Measurements from ENCODE around the gene THSD7A. TPM values are rescaled to one million over a fixed set of nuclear protein-coding genes. Genes with fewer than 3 reads are reported as not detected.
A peak's percentile ranks its signal among the peaks of the same experiment; 100 is the strongest.

Gene THSD7A
- total RNA-seq, 1 donor from 2014 or later, result 0.35 TPM

- H3K4me1 Mint-ChIP-seq (ENCODE audit: low read depth), result no peaks in the 10 kb centered on the region
- DNase-seq (ENCODE audit: low spot score), result no peak
- H3K9me3 Mint-ChIP-seq (ENCODE audit: low read depth), result no peaks in the 10 kb centered on the region
- H3K36me3 Mint-ChIP-seq (ENCODE audit: low read depth), result no peaks in the 10 kb centered on the region
- H3K27me3 Mint-ChIP-seq (ENCODE audit: low read depth), result peaks cover 27% of the 10 kb centered on the region
- no peak for TF ChIP-seq CTCF (IDR thresholded peaks at IDR 0.05)
- H3K4me3 Mint-ChIP-seq (ENCODE audit: unreplicated experiment), result no peak overlapping the region
- no peak overlapping the region for H3K27ac Mint-ChIP-seq (ENCODE audit: unreplicated experiment)
Measured at GRCh38 chr7:11430841-11431240, 401.2 kb downstream of the THSD7A start.

DNA sequence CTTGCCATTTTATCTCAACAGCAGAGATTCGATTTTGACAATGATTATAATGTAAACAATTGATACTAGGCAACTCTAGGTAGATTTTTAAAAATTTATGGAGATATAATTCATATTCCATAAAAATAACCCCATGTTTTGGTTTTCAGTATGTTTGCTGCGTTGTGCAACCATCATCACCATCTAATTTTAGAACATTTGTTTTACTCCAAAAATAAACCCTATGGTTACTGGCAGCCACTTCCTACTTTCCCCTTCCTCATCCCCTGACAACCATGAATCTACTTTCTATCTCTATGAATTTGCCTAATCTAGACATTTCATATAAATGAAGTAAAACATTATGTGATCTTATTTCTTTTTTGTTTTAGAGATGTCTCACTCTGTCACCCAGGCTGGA, 401.9 kb downstream of the THSD7A start:
- no peak for TF ChIP-seq CTCF (IDR thresholded peaks at IDR 0.05)
- Mint-ChIP-seq H3K9me3 (ENCODE audit: low read depth) (no peaks in the 10 kb centered on the region), H3K36me3 (ENCODE audit: low read depth) (no peaks in the 10 kb centered on the region)

DNA sequence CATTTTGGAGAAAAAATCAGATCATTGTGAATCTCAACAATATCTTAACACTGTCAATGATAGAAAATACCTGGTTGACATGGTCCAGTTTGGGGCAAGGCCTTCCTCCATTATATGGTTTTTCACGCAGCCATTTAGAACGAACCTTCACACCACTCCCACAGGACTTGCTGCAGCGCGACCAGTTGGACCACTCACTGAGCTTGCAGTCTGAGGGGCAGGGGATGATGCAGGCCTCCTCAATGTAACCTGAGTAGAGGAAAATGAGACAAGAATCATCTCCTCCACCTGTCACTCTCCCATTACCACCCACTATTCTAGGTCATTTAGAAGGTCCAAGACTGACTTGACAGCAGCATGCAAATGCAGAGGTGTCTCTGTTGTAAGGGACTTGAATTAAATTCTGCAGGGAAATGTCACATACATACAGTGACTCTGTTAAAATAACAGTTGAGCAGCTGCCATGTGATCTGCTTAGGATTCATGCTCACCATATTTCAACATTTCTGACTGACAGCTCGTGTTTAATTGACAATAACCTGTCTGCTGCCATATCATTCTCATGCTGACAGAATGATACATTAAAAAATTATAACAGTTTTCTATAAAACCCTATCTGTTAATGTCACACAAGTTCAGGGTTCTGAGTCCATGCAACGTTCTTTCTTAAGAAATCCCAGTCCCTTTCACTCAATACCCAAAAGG, 403.0 kb downstream of the THSD7A start:
- no peak for TF ChIP-seq CTCF (IDR thresholded peaks at IDR 0.05)
- H3K4me3 Mint-ChIP-seq (ENCODE audit: unreplicated experiment), result no peak overlapping the region
- H3K4me1 Mint-ChIP-seq (ENCODE audit: low read depth), result no peaks in the 10 kb centered on the region
- DNase-seq (ENCODE audit: low spot score), result no peak
- H3K9me3 Mint-ChIP-seq (ENCODE audit: low read depth), result no peaks in the 10 kb centered on the region
- H3K27ac Mint-ChIP-seq (ENCODE audit: unreplicated experiment), result no peak overlapping the region
- no peaks in the 10 kb centered on the region for H3K36me3 Mint-ChIP-seq (ENCODE audit: low read depth)
- peaks cover 32% of the 10 kb centered on the region for H3K27me3 Mint-ChIP-seq (ENCODE audit: low read depth)

More for the DNA sequence above, 401.9 kb downstream of the THSD7A start:
- no peaks in the 10 kb centered on the region for H3K4me1 Mint-ChIP-seq (ENCODE audit: low read depth)
- DNase-seq (ENCODE audit: low spot score), result no peak
- H3K27ac Mint-ChIP-seq (ENCODE audit: unreplicated experiment), result no peak overlapping the region
- peaks cover 27% of the 10 kb centered on the region for H3K27me3 Mint-ChIP-seq (ENCODE audit: low read depth)
- no peak overlapping the region for H3K4me3 Mint-ChIP-seq (ENCODE audit: unreplicated experiment)

GRCh38 chr7:11427686-11428273, 404.2 kb downstream of the THSD7A start:
- Mint-ChIP-seq H3K36me3 (ENCODE audit: low read depth) (no peaks in the 10 kb centered on the region), H3K4me1 (ENCODE audit: low read depth) (no peaks in the 10 kb centered on the region), H3K9me3 (ENCODE audit: low read depth) (no peaks in the 10 kb centered on the region), H3K27ac (ENCODE audit: unreplicated experiment) (no peak overlapping the region), H3K27me3 (ENCODE audit: low read depth) (peaks cover 28% of the 10 kb centered on the region), H3K4me3 (ENCODE audit: unreplicated experiment) (no peak overlapping the region)
- TF ChIP-seq CTCF (IDR thresholded peaks at IDR 0.05), result peak; percentile 93
- DNase-seq (ENCODE audit: low spot score), result no peak

GRCh38 chr7:11424006-11424405, 408.0 kb downstream of the THSD7A start:
- Mint-ChIP-seq H3K27ac (ENCODE audit: unreplicated experiment) (no peak overlapping the region), H3K9me3 (ENCODE audit: low read depth) (peaks cover 7% of the 10 kb centered on the region), H3K27me3 (ENCODE audit: low read depth) (peaks cover 17% of the 10 kb centered on the region), H3K36me3 (ENCODE audit: low read depth) (no peaks in the 10 kb centered on the region), H3K4me1 (ENCODE audit: low read depth) (no peaks in the 10 kb centered on the region), H3K4me3 (ENCODE audit: unreplicated experiment) (no peak overlapping the region)
- TF ChIP-seq CTCF (IDR thresholded peaks at IDR 0.05), result no peak
- no peak for DNase-seq (ENCODE audit: low spot score)

Measured in chondrocyte (in vitro differentiated cells).